Keratinocyte (primary cell): ENCODE data around the gene RPH3AL. TPM values are rescaled to one million over a fixed set of nuclear protein-coding genes. Genes with fewer than 3 reads are reported as not detected.
"Not testable (repeated sequence)": the region's sequence is repeated elsewhere in the genome, so short reads cannot be mapped to it uniquely, and the experiment has no call there.

Experiments used
- DNase-seq: peaks from one replicate; pipeline ENCODE4 v3.0.0-alpha.2; 2011; ENCODE audit warnings: low read depth, missing footprints, low spot score
- FAIRE-seq: peaks from 2 replicates; lab custom pipeline; 2011; peaks lifted over from hg19 to GRCh38; lab: Jason Lieb, UNC
- H2AFZ ChIP-seq: 2 replicates; pipeline ENCODE4 v1.6.0; 2012; ENCODE audit warnings: low read length, control low read depth, inconsistent platforms; ENCODE audit not compliant: control insufficient read depth
- H3K27ac ChIP-seq: 2 replicates; pipeline ENCODE4 v1.5.1; 2011; ENCODE audit warnings: low read length; ENCODE audit not compliant: control insufficient read depth, insufficient read depth
- H3K27me3 ChIP-seq: 3 replicates; pipeline ENCODE4 v1.6.0; 2011; ENCODE audit warnings: low read length; ENCODE audit not compliant: control insufficient read depth, insufficient read depth; ENCODE audit errors: extremely low read depth
- H3K36me3 ChIP-seq, 2 experiments: 2 replicates in 1 of 2; 3 replicates in 1 of 2; pipeline ENCODE4 v1.5.1; 2011; ENCODE audit warnings: low read length in 2 of 2, mild to moderate bottlenecking in 1 of 2; ENCODE audit not compliant: control insufficient read depth in 2 of 2, insufficient read depth in 2 of 2; ENCODE audit errors: extremely low read depth in 1 of 2
- H3K4me1 ChIP-seq: 3 replicates; pipeline ENCODE4 v1.5.1; 2011; ENCODE audit warnings: low read length; ENCODE audit not compliant: control insufficient read depth, insufficient read depth; ENCODE audit errors: extremely low read depth
- H3K4me2 ChIP-seq: 3 replicates; pipeline ENCODE4 v1.6.0; 2011; ENCODE audit warnings: low read depth, low read length; ENCODE audit not compliant: control insufficient read depth, insufficient read depth; ENCODE audit errors: extremely low read depth
- H3K4me3 ChIP-seq, 3 experiments: fragments of 200-600 bp in 1 of 3; sonication (generic) in 1 of 3; 2 replicates in 2 of 3; 3 replicates in 1 of 3; pipeline ENCODE4 v1.5.1; 2011 to 2016; ENCODE audit warnings: low read length in 3 of 3, mild to moderate bottlenecking in 3 of 3, control low read depth in 2 of 3, inconsistent platforms in 1 of 3, low read depth in 1 of 3, mixed read lengths in 1 of 3, mixed run types in 1 of 3, moderate library complexity in 1 of 3; ENCODE audit not compliant: control insufficient read depth in 2 of 3, insufficient read depth in 2 of 3; ENCODE audit errors: extremely low read depth in 1 of 3
- H3K79me2 ChIP-seq: 2 replicates; pipeline ENCODE4 v1.6.0; 2012; ENCODE audit warnings: low read length; ENCODE audit not compliant: control insufficient read depth, insufficient read depth
- H3K9ac ChIP-seq: 3 replicates; pipeline ENCODE4 v1.6.0; 2011; ENCODE audit warnings: low read length; ENCODE audit not compliant: control insufficient read depth, insufficient read depth; ENCODE audit errors: extremely low read depth
- H3K9me1 ChIP-seq: 3 replicates; pipeline ENCODE4 v1.6.0; 2011; ENCODE audit warnings: low read length; ENCODE audit not compliant: control insufficient read depth, insufficient read depth; ENCODE audit errors: extremely low read depth
- H3K9me3 ChIP-seq: 2 replicates; pipeline ENCODE4 v1.5.1; 2012; ENCODE audit warnings: low read depth, low read length; ENCODE audit not compliant: control insufficient read depth
- H4K20me1 ChIP-seq: 3 replicates; pipeline ENCODE4 v1.6.0; 2011; ENCODE audit warnings: low read length; ENCODE audit not compliant: control insufficient read depth, insufficient read depth; ENCODE audit errors: extremely low read depth
- CTCF ChIP-seq, 3 experiments: IDR thresholded peaks in 1 of 3; conservative IDR thresholded peaks in 1 of 3; optimal IDR thresholded peaks in 1 of 3; 2 replicates in 2 of 3; 3 replicates in 1 of 3; pipeline versions ENCODE3 to v1.5.1; 2011; ENCODE audit warnings: low read length in 3 of 3, mild to moderate bottlenecking in 3 of 3, moderate library complexity in 2 of 3, control low read depth in 1 of 3, inconsistent platforms in 1 of 3; ENCODE audit not compliant: insufficient read depth in 2 of 3; ENCODE audit errors: extremely low read depth in 1 of 3
- EZH2 ChIP-seq: IDR thresholded peaks from one replicate; pipeline ENCODE4 v1.6.1; 2012; ENCODE audit warnings: inconsistent platforms, mild to moderate bottlenecking, low read length, moderate library complexity
- dilution Hi-C: fragments of 300-500 bp; cut with MboI; formaldehyde crosslinking; loops from one replicate; pipeline ENCODE4 v1.7.0; 2020; ENCODE audit warnings: low sequenced_read_pairs; ENCODE audit not compliant: extremely low pct_ligation_motif_present
- polyA plus RNA-seq, 5 experiments: library from polyadenylated mRNA; depleted of rRNA in 3 of 5; stranded (reverse) in 3 of 5; stranded (forward) in 1 of 5; unstranded in 1 of 5; fragments of >200 nt; gene quantifications; 1 replicate in 1 of 5; 2 replicates in 3 of 5; 3 replicates in 1 of 5; pipeline versions ENCODE4 v1.2.1 to v1.2.3, GENCODE V29; 2011 to 2012; ENCODE audit warnings: missing spikeins in 2 of 5, low read depth in 1 of 5, low replicate concordance in 1 of 5

The RPH3AL gene
- polyA plus RNA-seq, 1 donor (not counting 4 experiments of a cell fraction or from before 2014, with no cell fraction given) = 0.31 TPM

DNA sequence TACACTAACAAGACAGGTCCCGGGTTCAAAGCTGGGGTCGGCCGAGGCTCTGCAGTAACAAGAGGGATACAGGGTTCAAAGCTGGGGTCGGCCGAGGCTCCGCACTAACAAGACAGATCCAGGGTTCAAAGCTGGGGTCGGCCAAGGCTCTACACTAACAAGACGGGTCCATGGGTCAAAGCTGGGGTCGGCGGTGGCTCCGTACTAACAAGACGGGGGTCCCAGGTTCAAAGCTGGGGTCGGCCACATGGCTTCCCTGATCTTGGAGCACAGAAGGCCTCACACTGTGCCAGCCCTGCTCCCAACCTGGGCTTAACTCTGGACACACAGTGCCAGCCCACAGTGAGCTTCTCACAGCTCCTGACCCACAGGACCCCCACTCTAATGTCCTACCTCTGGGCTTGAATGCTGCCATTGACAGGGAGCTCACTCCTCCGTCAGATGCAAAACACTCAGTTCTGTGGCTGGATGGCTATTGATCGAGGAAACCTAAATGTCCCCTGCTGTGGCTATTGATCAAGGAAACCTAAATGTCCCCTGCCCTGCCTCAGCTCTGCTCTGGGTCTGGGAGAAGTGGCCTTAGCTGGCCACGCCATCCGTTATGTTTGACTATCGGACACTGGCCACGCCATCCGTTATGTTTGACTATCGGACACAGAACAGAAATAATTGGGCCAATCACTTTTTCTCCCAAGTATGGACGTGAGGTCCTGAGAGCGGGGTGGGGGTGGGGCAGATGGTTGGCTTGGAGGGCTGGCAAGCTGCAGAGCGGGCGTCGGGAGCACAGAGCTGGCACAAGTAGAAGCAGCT lies 116.6 kb downstream of the RPH3AL start:
- TF ChIP-seq CTCF (optimal IDR thresholded peaks at IDR 0.05 in 1 of 3, IDR thresholded peaks at IDR 0.05 in 1 of 3, conservative IDR thresholded peaks at IDR 0.05 in 1 of 3; ENCODE audit: extremely low read depth in 1 of 3, insufficient read depth in 2 of 3, low read length in 3 of 3) = no peak
- TF ChIP-seq EZH2 = no peak
- H3K9ac ChIP-seq = no peak overlapping the region
- H3K36me3 ChIP-seq = no peaks in the 10 kb centered on the region
- FAIRE-seq = no peak
- no peak overlapping the region for H3K4me3 ChIP-seq
- no peaks in the 10 kb centered on the region for H3K9me3 ChIP-seq
- no peak for DNase-seq
- H3K9me1 ChIP-seq = no peaks in the 10 kb centered on the region
- no peak overlapping the region for H2AFZ ChIP-seq
- H4K20me1 ChIP-seq = no peaks in the 10 kb centered on the region
- no peaks in the 10 kb centered on the region for H3K4me1 ChIP-seq
- H3K27ac ChIP-seq = no peak overlapping the region
- dilution Hi-C loops = no loop called here
- no peaks in the 10 kb centered on the region for H3K27me3 ChIP-seq
- H3K79me2 ChIP-seq = no peaks in the 10 kb centered on the region
- no peak overlapping the region for H3K4me2 ChIP-seq

DNA sequence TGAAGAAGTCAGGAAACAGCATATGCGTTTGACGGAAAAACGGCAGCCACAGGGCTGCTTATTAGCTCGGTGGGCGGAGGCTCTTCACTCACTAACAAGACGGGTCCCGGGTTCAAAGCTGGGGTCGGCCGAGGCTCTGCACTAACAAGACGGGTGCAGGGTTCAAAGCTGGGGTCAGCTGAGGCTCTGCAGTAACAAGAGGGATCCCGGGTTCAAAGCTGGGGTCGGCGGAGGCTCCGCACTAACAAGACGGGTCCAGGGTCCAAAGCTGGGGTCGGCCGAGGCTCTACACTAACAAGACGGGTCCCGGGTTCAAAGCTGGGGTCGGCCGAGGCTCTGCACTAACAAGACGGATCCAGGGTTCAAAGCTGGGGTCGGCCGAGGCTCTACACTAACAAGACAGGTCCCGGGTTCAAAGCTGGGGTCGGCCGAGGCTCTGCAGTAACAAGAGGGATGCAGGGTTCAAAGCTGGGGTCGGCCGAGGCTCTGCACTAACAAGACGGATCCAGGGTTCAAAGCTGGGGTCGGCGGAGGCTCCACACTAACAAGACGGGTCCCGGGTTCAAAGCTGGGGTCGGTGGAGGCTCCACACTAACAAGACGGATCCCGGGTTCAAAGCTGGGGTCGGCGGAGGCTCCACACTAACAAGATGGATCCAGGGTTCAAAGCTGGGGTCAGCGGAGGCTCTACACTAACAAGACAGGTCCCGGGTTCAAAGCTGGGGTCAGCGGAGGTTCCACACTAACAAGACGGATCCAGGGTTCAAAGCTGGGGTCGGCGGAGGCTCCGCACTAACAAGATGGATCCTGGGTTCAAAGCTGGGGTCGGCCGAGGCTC lies 117.4 kb downstream of the RPH3AL start:
- H4K20me1 ChIP-seq, H2AFZ ChIP-seq, H3K9me1 ChIP-seq, H3K79me2 ChIP-seq, H3K27me3 ChIP-seq, H3K9me3 ChIP-seq, H3K4me2 ChIP-seq, H3K36me3 ChIP-seq, H3K9ac ChIP-seq, FAIRE-seq, H3K4me1 ChIP-seq, H3K27ac ChIP-seq, dilution Hi-C loops, H3K4me3 ChIP-seq, DNase-seq: not testable (repeated sequence)

- H3K4me2 ChIP-seq, H3K27me3 ChIP-seq, FAIRE-seq, H2AFZ ChIP-seq, H3K27ac ChIP-seq, H3K9ac ChIP-seq, H3K9me1 ChIP-seq, H4K20me1 ChIP-seq, H3K4me3 ChIP-seq, H3K4me1 ChIP-seq, dilution Hi-C loops, H3K9me3 ChIP-seq, H3K79me2 ChIP-seq, H3K36me3 ChIP-seq, DNase-seq: not testable (repeated sequence)
Observed at GRCh38 chr17:234163-234993, 118.2 kb downstream of the RPH3AL start.
